Calu3 (cell line): ENCODE data around the gene IL19. TPM values are rescaled to one million over a fixed set of nuclear protein-coding genes. Genes with fewer than 3 reads are reported as not detected.

Experiments used
- BruUV-seq: library from RNA; stranded (reverse); fragments of 400-500 nt; replicated peaks from 2 replicates; lab custom pipeline; 2021; lab: Mats Ljungman, UMichigan
- CTCF ChIA-PET: fragments of 300-600 bp; sonication (Branson Sonifier 250); formaldehyde crosslinking; loops from one replicate; lab custom pipeline; 2022; ENCODE audit warnings: antibody characterized with exemption; lab: Charles Lee
- DNase-seq: peaks from one replicate; pipeline ENCODE4 v3.0.0; 2022
- H3K27ac Mint-ChIP-seq: one replicate; pipeline ENCODE4 v1.8.0; 2022; ENCODE audit warnings: mixed read lengths; ENCODE audit not compliant: unreplicated experiment
- H3K27me3 Mint-ChIP-seq: one replicate; pipeline ENCODE4 v1.8.0; 2022; ENCODE audit warnings: mixed read lengths; ENCODE audit not compliant: unreplicated experiment
- H3K36me3 Mint-ChIP-seq: one replicate; pipeline ENCODE4 v1.8.0; 2022; ENCODE audit warnings: mild to moderate bottlenecking, moderate library complexity, mixed read lengths; ENCODE audit not compliant: insufficient read depth, unreplicated experiment
- H3K4me1 Mint-ChIP-seq: one replicate; pipeline ENCODE4 v1.8.0; 2022; ENCODE audit warnings: mild to moderate bottlenecking, low read depth, mixed read lengths; ENCODE audit not compliant: unreplicated experiment
- H3K4me3 Mint-ChIP-seq: one replicate; pipeline ENCODE4 v1.8.0; 2022; ENCODE audit warnings: mild to moderate bottlenecking, low read depth, moderate library complexity, mixed read lengths; ENCODE audit not compliant: unreplicated experiment
- H3K9me3 Mint-ChIP-seq: one replicate; pipeline ENCODE4 v1.8.0; 2022; ENCODE audit warnings: low read depth, mixed read lengths; ENCODE audit not compliant: unreplicated experiment
- CTCF ChIP-seq: fragments of 200-600 bp; IDR thresholded peaks from one replicate; pipeline ENCODE4 v1.8.0; 2022; ENCODE audit warnings: antibody characterized with exemption; ENCODE audit not compliant: unreplicated experiment
- intact Hi-C: fragments of 100-400 bp; cut with micrococcal nuclease; formaldehyde crosslinking; loops from one replicate; pipeline ENCODE4 v1.10.0; 2022; ENCODE audit not compliant: unreplicated experiment
- total RNA-seq: library from RNA; stranded (reverse); gene quantifications from 2 replicates; pipeline ENCODE4 v1.2.3, GENCODE V29; 2022

The IL19 gene
- total RNA-seq, 1 experiment from 2014 or later = not detected

- no peak for DNase-seq
- peaks cover 21% of the 10 kb centered on the region for H3K4me1 Mint-ChIP-seq
- H3K27ac Mint-ChIP-seq = no peak overlapping the region
- H3K4me3 Mint-ChIP-seq = no peak overlapping the region
- no peaks in the 10 kb centered on the region for H3K9me3 Mint-ChIP-seq
- CTCF ChIA-PET = interaction anchor here (0.6 to 0.7 kb wide), 2 partner anchors 9 to 92 kb away, joined by 3 read pairs; no protein-coding TSS in a partner anchor
- no TSS peak for BruUV-seq
- H3K27me3 Mint-ChIP-seq = no peaks in the 10 kb centered on the region
- no peak for TF ChIP-seq CTCF
- peaks cover 29% of the 10 kb centered on the region for H3K36me3 Mint-ChIP-seq
- intact Hi-C loops = no loop called here
Measured at GRCh38 chr1:206729050-206729449, 41.5 kb upstream of the IL19 start.

GRCh38 chr1:206729507-206729906, 41.1 kb upstream of the IL19 start:
- CTCF ChIA-PET = interaction anchor here (0.7 kb wide), 1 partner anchor 92 kb away, joined by 3 read pairs; no protein-coding TSS in a partner anchor
- BruUV-seq = no TSS peak
- no peaks in the 10 kb centered on the region for H3K27me3 Mint-ChIP-seq
- H3K4me1 Mint-ChIP-seq = peaks cover 17% of the 10 kb centered on the region
- H3K4me3 Mint-ChIP-seq = no peak overlapping the region
- no peak for TF ChIP-seq CTCF
- H3K36me3 Mint-ChIP-seq = peaks cover 33% of the 10 kb centered on the region
- intact Hi-C loops = no loop called here
- no peaks in the 10 kb centered on the region for H3K9me3 Mint-ChIP-seq
- peak overlapping the region; percentile 47 for H3K27ac Mint-ChIP-seq
- DNase-seq = no peak

GRCh38 chr1:206732508-206732907, 38.1 kb upstream of the IL19 start:
- no peak overlapping the region for H3K27ac Mint-ChIP-seq
- intact Hi-C loops = loop anchor here (10.0 kb wide), 1 partner anchor 342 kb away; no protein-coding TSS in a partner anchor
- no peaks in the 10 kb centered on the region for H3K9me3 Mint-ChIP-seq
- no peaks in the 10 kb centered on the region for H3K4me1 Mint-ChIP-seq
- H3K36me3 Mint-ChIP-seq = peaks cover 33% of the 10 kb centered on the region
- DNase-seq = no peak
- no peak overlapping the region for H3K4me3 Mint-ChIP-seq
- H3K27me3 Mint-ChIP-seq = no peaks in the 10 kb centered on the region
- TF ChIP-seq CTCF = no peak
- CTCF ChIA-PET = no interaction called here
- no TSS peak for BruUV-seq

- peaks cover 36% of the 10 kb centered on the region for H3K36me3 Mint-ChIP-seq
- BruUV-seq = no TSS peak
- H3K4me1 Mint-ChIP-seq = no peaks in the 10 kb centered on the region
- no peak for DNase-seq
- H3K9me3 Mint-ChIP-seq = no peaks in the 10 kb centered on the region
- no peak for TF ChIP-seq CTCF
- CTCF ChIA-PET = no interaction called here
- H3K27me3 Mint-ChIP-seq = no peaks in the 10 kb centered on the region
- intact Hi-C loops = loop anchor here (10.0 kb wide), 1 partner anchor 342 kb away; no protein-coding TSS in a partner anchor
- H3K4me3 Mint-ChIP-seq = no peak overlapping the region
- no peak overlapping the region for H3K27ac Mint-ChIP-seq
Measured at GRCh38 chr1:206732992-206733391, 37.6 kb upstream of the IL19 start.
